Measurements from ENCODE around the gene CSDE1.

CSDE1 gene

DNA sequence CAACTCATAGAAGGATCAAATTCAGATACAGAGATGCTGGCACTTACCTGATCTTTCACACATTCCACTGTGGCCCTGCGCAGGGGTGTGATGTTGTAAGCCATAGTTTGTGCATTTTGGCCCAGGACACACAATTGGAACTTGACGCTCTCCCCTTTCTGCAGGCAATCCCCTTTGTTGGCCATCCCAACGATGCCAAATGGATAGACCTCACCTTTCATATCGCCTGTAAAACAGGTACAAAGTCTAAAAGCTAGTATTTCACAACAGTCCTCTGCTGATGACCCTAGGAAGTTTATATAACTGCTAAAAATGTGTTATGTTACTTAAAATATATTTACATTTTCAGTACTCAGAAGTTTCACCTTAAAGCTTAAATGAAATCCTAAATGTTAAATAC, 37.3 kb downstream of the CSDE1 start:
- H3K27ac ChIP-seq (ENCODE audit: low read depth, low read length), result no peak overlapping the region

DNA sequence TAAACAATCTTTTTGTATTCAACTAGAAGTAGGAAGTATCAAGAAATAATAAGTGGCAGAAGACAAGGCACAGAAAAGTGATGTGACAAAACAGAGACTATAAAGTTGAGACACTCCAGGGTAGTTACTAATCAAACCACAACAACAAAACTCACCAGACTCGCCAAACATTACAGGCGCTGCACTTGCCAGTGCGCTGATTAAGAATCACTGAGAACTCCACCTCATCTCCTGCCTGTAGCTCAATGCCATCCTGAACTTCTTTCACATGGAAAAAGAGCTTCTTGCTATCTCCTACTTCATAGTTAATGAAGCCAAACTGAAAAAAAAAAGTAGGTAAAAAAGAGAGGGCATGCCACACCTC, 38.4 kb downstream of the CSDE1 start:
- no peaks in the 10 kb centered on the region for H4K20me1 ChIP-seq (ENCODE audit: control insufficient read depth, insufficient read depth, low read depth, low read length)
- peaks cover 20% of the 10 kb centered on the region for H3K4me1 ChIP-seq (ENCODE audit: control insufficient read depth, low read length)
- H3K4me3 ChIP-seq (ENCODE audit: low read length), result no peak overlapping the region
- H3K27ac ChIP-seq (ENCODE audit: low read depth, low read length), result no peak overlapping the region
- no peaks in the 10 kb centered on the region for H3K27me3 ChIP-seq (ENCODE audit: control insufficient read depth, low read length)
- H3K9me2 ChIP-seq (replicated peaks; ENCODE audit: control insufficient read depth, low read length), result no peaks in the 10 kb centered on the region
- peaks cover 90% of the 10 kb centered on the region for H3K36me3 ChIP-seq (ENCODE audit: control insufficient read depth, low read length)
- H3K9me3 ChIP-seq (ENCODE audit: control insufficient read depth, insufficient read depth, low read length), result no peaks in the 10 kb centered on the region
- peaks cover 22% of the 10 kb centered on the region for H3K79me2 ChIP-seq (ENCODE audit: control insufficient read depth, low read length)
- H3F3A ChIP-seq (ENCODE audit: control insufficient read depth, insufficient read depth), result peaks cover 37% of the 10 kb centered on the region
- no peak for TF ChIP-seq CTCF (IDR thresholded peaks at IDR 0.05; ENCODE audit: low read depth, low read length, poor library complexity, severe bottlenecking)
- TF ChIP-seq EZH2phosphoT487 (IDR thresholded peaks at IDR 0.05; ENCODE audit: borderline replicate concordance, low read length), result no peak
- H3K4me2 ChIP-seq (ENCODE audit: low read length), result no peak overlapping the region

More for the DNA sequence above, 37.3 kb downstream of the CSDE1 start:
- no peaks in the 10 kb centered on the region for H3K27me3 ChIP-seq (ENCODE audit: control insufficient read depth, low read length)
- H3K9me3 ChIP-seq (ENCODE audit: control insufficient read depth, insufficient read depth, low read length), result no peaks in the 10 kb centered on the region
- H3K79me2 ChIP-seq (ENCODE audit: control insufficient read depth, low read length), result peaks cover 15% of the 10 kb centered on the region
- no peak overlapping the region for H3K4me2 ChIP-seq (ENCODE audit: low read length)
- H3K36me3 ChIP-seq (ENCODE audit: control insufficient read depth, low read length), result peaks cover 94% of the 10 kb centered on the region
- H3K9me2 ChIP-seq (replicated peaks; ENCODE audit: control insufficient read depth, low read length), result no peaks in the 10 kb centered on the region
- H4K20me1 ChIP-seq (ENCODE audit: control insufficient read depth, insufficient read depth, low read depth, low read length), result no peaks in the 10 kb centered on the region
- no peak overlapping the region for H3K4me3 ChIP-seq (ENCODE audit: low read length)
- TF ChIP-seq CTCF (IDR thresholded peaks at IDR 0.05; ENCODE audit: low read depth, low read length, poor library complexity, severe bottlenecking) (no peak), EZH2phosphoT487 (IDR thresholded peaks at IDR 0.05; ENCODE audit: borderline replicate concordance, low read length) (no peak)
- H3F3A ChIP-seq (ENCODE audit: control insufficient read depth, insufficient read depth), result peaks cover 37% of the 10 kb centered on the region
- peaks cover 15% of the 10 kb centered on the region for H3K4me1 ChIP-seq (ENCODE audit: control insufficient read depth, low read length)

DNA sequence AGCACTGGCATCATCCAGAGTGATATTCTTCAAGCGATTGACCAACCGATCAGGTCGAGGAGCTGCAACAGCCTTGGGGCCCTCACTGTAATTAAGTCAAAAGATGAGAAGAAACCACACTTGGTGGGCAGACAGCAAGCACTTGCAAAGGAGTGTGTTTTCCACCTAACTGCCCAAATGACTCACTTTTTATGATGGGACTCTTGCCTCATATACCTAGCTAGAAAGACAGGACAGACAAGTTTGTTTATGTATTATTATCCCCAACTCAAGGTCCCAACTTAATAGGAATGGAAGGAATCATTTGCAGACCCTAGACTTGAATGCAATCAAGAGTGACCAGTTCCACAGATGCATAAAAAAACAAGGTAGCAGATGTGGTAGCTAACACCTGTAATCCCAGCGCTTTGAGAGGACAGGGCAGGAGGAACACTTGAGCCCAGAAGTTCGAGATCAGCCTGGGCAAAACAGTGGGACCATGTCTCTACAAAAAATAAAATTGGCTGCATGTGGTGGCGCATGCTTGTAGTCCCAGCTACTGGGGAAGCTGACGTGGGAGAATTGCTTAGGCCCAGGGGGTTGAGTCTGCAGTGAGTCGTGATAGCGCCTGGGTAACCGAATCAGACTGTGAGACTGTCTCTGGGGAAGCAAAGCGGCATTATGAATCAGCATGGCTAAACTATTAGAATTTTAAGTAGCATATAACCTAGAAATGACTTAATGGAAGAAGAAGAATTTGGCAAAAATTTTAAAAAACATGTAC, 38.9 kb downstream of the CSDE1 start:
- Histone ChIP-seq H4K20me1 (ENCODE audit: control insufficient read depth, insufficient read depth, low read depth, low read length) (no peaks in the 10 kb centered on the region), H3K79me2 (ENCODE audit: control insufficient read depth, low read length) (peaks cover 28% of the 10 kb centered on the region), H3F3A (ENCODE audit: control insufficient read depth, insufficient read depth) (peaks cover 37% of the 10 kb centered on the region), H3K4me3 (ENCODE audit: low read length) (no peak overlapping the region), H3K27ac (ENCODE audit: low read depth, low read length) (no peak overlapping the region), H3K27me3 (ENCODE audit: control insufficient read depth, low read length) (no peaks in the 10 kb centered on the region), H3K36me3 (ENCODE audit: control insufficient read depth, low read length) (peaks cover 91% of the 10 kb centered on the region), H3K4me1 (ENCODE audit: control insufficient read depth, low read length) (peaks cover 20% of the 10 kb centered on the region), H3K9me3 (ENCODE audit: control insufficient read depth, insufficient read depth, low read length) (no peaks in the 10 kb centered on the region), H3K4me2 (ENCODE audit: low read length) (no peak overlapping the region), H3K9me2 (replicated peaks; ENCODE audit: control insufficient read depth, low read length) (no peaks in the 10 kb centered on the region)
- TF ChIP-seq EZH2phosphoT487 (IDR thresholded peaks at IDR 0.05; ENCODE audit: borderline replicate concordance, low read length) (no peak), CTCF (IDR thresholded peaks at IDR 0.05; ENCODE audit: low read depth, low read length, poor library complexity, severe bottlenecking) (no peak)
